ENCODE data around the gene SH3D21.

DNA sequence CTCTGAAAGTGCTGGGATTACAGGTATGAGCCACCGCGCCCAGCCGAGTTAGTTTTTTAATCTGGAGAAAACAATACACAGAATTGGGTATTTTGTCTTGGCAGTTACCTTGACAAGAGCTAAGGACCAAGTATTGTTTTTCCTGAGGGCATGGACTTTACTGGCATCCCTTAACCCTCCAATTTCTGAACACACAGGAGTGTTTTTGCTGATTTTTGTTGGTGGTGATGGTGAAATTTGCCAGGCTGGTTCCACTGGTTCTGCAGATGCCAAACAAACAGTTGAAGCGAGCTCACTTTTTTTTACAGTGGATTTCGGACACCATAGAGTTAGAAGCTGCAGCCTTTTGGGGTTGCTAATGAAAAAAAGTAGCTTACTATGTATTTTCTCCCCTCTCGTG lies 37.2 kb upstream of the SH3D21 start:
- TF ChIP-seq, protein P1, sequence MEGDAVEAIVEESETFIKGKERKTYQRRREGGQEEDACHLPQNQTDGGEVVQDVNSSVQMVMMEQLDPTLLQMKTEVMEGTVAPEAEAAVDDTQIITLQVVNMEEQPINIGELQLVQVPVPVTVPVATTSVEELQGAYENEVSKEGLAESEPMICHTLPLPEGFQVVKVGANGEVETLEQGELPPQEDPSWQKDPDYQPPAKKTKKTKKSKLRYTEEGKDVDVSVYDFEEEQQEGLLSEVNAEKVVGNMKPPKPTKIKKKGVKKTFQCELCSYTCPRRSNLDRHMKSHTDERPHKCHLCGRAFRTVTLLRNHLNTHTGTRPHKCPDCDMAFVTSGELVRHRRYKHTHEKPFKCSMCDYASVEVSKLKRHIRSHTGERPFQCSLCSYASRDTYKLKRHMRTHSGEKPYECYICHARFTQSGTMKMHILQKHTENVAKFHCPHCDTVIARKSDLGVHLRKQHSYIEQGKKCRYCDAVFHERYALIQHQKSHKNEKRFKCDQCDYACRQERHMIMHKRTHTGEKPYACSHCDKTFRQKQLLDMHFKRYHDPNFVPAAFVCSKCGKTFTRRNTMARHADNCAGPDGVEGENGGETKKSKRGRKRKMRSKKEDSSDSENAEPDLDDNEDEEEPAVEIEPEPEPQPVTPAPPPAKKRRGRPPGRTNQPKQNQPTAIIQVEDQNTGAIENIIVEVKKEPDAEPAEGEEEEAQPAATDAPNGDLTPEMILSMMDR (IDR thresholded peaks at IDR 0.05) = no peak
- TF ChIP-seq POLR2A (IDR thresholded peaks at IDR 0.05) (no peak), POLR2AphosphoS5 (IDR thresholded peaks at IDR 0.05) (no peak)
